PC-3 (cell line): ENCODE measurements around the gene ICE1.

Source experiments
- CTCF ChIP-seq: fragments of 300-600 bp; sonication (generic); conservative IDR thresholded peaks from 2 replicates; pipeline ENCODE4 v1.5.1; 2017; ENCODE audit warnings: antibody characterized with exemption, low read depth, mild to moderate bottlenecking, low read length
- EZH2 ChIP-seq: fragments of 300-600 bp; sonication (generic); IDR thresholded peaks from one replicate; pipeline ENCODE4 v1.6.1; 2017; ENCODE audit warnings: antibody characterized with exemption, mild to moderate bottlenecking, low read length; ENCODE audit not compliant: unreplicated experiment
- EZH2phosphoT487 ChIP-seq: fragments of 300-600 bp; sonication (generic); IDR thresholded peaks from 2 replicates; pipeline ENCODE4 v1.6.1; 2018; ENCODE audit warnings: mild to moderate bottlenecking, antibody characterized with exemption, low read length, borderline replicate concordance

GRCh38 chr5:5437227-5438172 lies 15.0 kb downstream of the ICE1 start:
- TF ChIP-seq CTCF = no peak
- no peak for TF ChIP-seq EZH2
- no peak for TF ChIP-seq EZH2phosphoT487
